SK-N-SH (cell line): Measurements from ENCODE around the gene SIX2. TPM values are rescaled to one million over a fixed set of nuclear protein-coding genes. Genes with fewer than 3 reads are reported as not detected.
A peak's percentile ranks its signal among the peaks of the same experiment; 100 is the strongest.

Experiments used
- CTCF ChIA-PET: fragments of 300-600, 350-600 bp; formaldehyde crosslinking; extraction: SDS; loops from one replicate; lab custom pipeline; 2021; lab: Yijun Ruan, JAX
- POLR2A ChIA-PET: fragments of 350-600 bp; sonication (Branson Sonifier 250); formaldehyde crosslinking; extraction: SDS; loops from one replicate; lab custom pipeline; 2020; ENCODE audit warnings: antibody characterized with exemption, inconsistent platforms; lab: Yijun Ruan, JAX
- DNase-seq: peaks from one replicate; pipeline ENCODE4 v3.0.0; 2012
- H2AFZ ChIP-seq: fragments of 200-600 bp; sonication (generic); 2 replicates; pipeline ENCODE4 v1.8.1; 2016; ENCODE audit warnings: antibody characterized with exemption, mild to moderate bottlenecking, low read depth
- H3F3A ChIP-seq: fragments of 200-600 bp; sonication (generic); replicated peaks from 2 replicates; pipeline ENCODE3; 2016; ENCODE audit warnings: antibody characterized with exemption, mild to moderate bottlenecking; ENCODE audit not compliant: insufficient read depth
- H3K27ac ChIP-seq, 2 experiments: fragments of 200-500 bp in 1 of 2; fragments of 200-600 bp in 1 of 2; sonication (Bioruptor generic) in 1 of 2; sonication (generic), shearing (Covaris generic) in 1 of 2; 2 replicates each; pipeline versions ENCODE4 v1.5.1 to v1.6.1; 2014 to 2016; ENCODE audit warnings: low read depth in 2 of 2, inconsistent platforms in 1 of 2, low read length in 1 of 2, mild to moderate bottlenecking in 1 of 2, mixed read lengths in 1 of 2
- H3K27me3 ChIP-seq: fragments of 200-600 bp; sonication (generic), shearing (Covaris generic); 2 replicates; pipeline ENCODE4 v1.6.1; 2016; ENCODE audit warnings: mixed run types; ENCODE audit not compliant: insufficient read depth
- H3K36me3 ChIP-seq, 2 experiments: fragments of 200-500 bp in 1 of 2; fragments of 200-600 bp in 1 of 2; sonication (Bioruptor generic) in 1 of 2; sonication (generic) in 1 of 2; replicated peaks in 1 of 2; 2 replicates each; pipeline versions ENCODE3 to v1.5.1; 2014 to 2016; ENCODE audit warnings: low read length in 1 of 2, mild to moderate bottlenecking in 1 of 2; ENCODE audit not compliant: insufficient read depth in 2 of 2, control insufficient read depth in 1 of 2
- H3K4me1 ChIP-seq, 2 experiments: fragments of 200-500 bp in 1 of 2; fragments of 200-600 bp in 1 of 2; sonication (Bioruptor generic) in 1 of 2; sonication (generic), shearing (Covaris generic) in 1 of 2; 2 replicates each; pipeline versions ENCODE4 v1.5.1 to v1.6.1; 2014 to 2016; ENCODE audit warnings: low read depth in 1 of 2, low read length in 1 of 2, mixed run types in 1 of 2; ENCODE audit not compliant: insufficient read depth in 2 of 2, control insufficient read depth in 1 of 2
- H3K4me2 ChIP-seq: fragments of 200-600 bp; sonication (generic), shearing (Covaris generic); 2 replicates; pipeline ENCODE4 v1.6.1; 2017; ENCODE audit warnings: mixed run types
- H3K4me3 ChIP-seq, 2 experiments: fragments of 200-500 bp in 1 of 2; fragments of 200-600 bp in 1 of 2; sonication (Bioruptor generic) in 1 of 2; sonication (generic), shearing (Covaris generic) in 1 of 2; 2 replicates each; pipeline versions ENCODE4 v1.5.1 to v1.8.1; 2014 to 2016; ENCODE audit warnings: low read depth in 2 of 2, inconsistent platforms in 1 of 2, low read length in 1 of 2, mild to moderate bottlenecking in 1 of 2, mixed read lengths in 1 of 2, moderate library complexity in 1 of 2
- H3K79me2 ChIP-seq: fragments of 200-600 bp; sonication (generic); 2 replicates; pipeline ENCODE4 v1.8.1; 2017; ENCODE audit warnings: mild to moderate bottlenecking; ENCODE audit not compliant: insufficient read depth
- H3K9ac ChIP-seq: fragments of 200-600 bp; sonication (generic); 2 replicates; pipeline ENCODE4 v1.6.1; 2017; ENCODE audit warnings: mixed run types
- H3K9me2 ChIP-seq: fragments of 200-600 bp; sonication (generic); 2 replicates; pipeline ENCODE4 v1.6.1; 2017; ENCODE audit warnings: mixed run types
- H3K9me3 ChIP-seq: fragments of 200-600 bp; sonication (generic); 2 replicates; pipeline ENCODE4 v1.6.1; 2017; ENCODE audit warnings: mixed run types, mild to moderate bottlenecking, moderate library complexity
- H4K20me1 ChIP-seq: fragments of 200-600 bp; sonication (generic); 2 replicates; pipeline ENCODE4 v1.6.1; 2017; ENCODE audit warnings: mild to moderate bottlenecking, mixed run types; ENCODE audit not compliant: insufficient read depth
- CHD2 ChIP-seq: fragments of 150-350 bp; IDR thresholded peaks from 2 replicates; pipeline ENCODE4 v1.6.1; 2018; ENCODE audit warnings: low read length; ENCODE audit not compliant: partially characterized antibody
- FOSL2 ChIP-seq: IDR thresholded peaks from 2 replicates; pipeline ENCODE4 v1.4.0; 2012; ENCODE audit warnings: low read depth, mild to moderate bottlenecking, moderate library complexity, borderline replicate concordance
- IRF3 ChIP-seq: fragments of 150-350 bp; IDR thresholded peaks from 2 replicates; pipeline ENCODE4 v1.6.1; 2016; ENCODE audit warnings: mild to moderate bottlenecking, low read depth, low read length
- JUND ChIP-seq: IDR thresholded peaks from 2 replicates; pipeline ENCODE4 v1.4.0; 2012
- NRF1 ChIP-seq: IDR thresholded peaks from 2 replicates; pipeline ENCODE4 v1.6.1; 2012; ENCODE audit warnings: low read depth, mild to moderate bottlenecking, low read length
- PBX3 ChIP-seq: IDR thresholded peaks from 2 replicates; pipeline ENCODE4; 2012
- RAD21 ChIP-seq: IDR thresholded peaks from 2 replicates; pipeline ENCODE4 v1.6.1; 2012; ENCODE audit warnings: mild to moderate bottlenecking, low read length
- RFX5 ChIP-seq: IDR thresholded peaks from 2 replicates; pipeline ENCODE4 v1.6.1; 2012; ENCODE audit warnings: mild to moderate bottlenecking, improper control_type of control experiment, low read length
- TCF12 ChIP-seq: IDR thresholded peaks from 2 replicates; pipeline ENCODE4 v1.4.0; 2012
- TEAD4 ChIP-seq: IDR thresholded peaks from 2 replicates; pipeline ENCODE4 v1.4.0; 2012; ENCODE audit warnings: mild to moderate bottlenecking, borderline replicate concordance; ENCODE audit not compliant: insufficient read depth
- WGBS: methylation state at CpG from one replicate; pipeline ENCODE4 v1.1.6; 2017; ENCODE audit warnings: low lambda C conversion rate; 5-methylcytosine and 5-hydroxymethylcytosine counted together
- polyA plus RNA-seq, 3 experiments: library from polyadenylated mRNA; depleted of rRNA; stranded (reverse); fragments of >200 nt; gene quantifications; 2 replicates each; pipeline ENCODE4 v1.2.3, GENCODE V29; 2012
- TF ChIP-seq, protein P1 (sequence below): fragments of 200-600 bp; sonication (generic); IDR thresholded peaks from 2 replicates; pipeline ENCODE4 v1.6.1; 2017; ENCODE audit warnings: antibody characterized with exemption, mild to moderate bottlenecking, moderate library complexity
- TF ChIP-seq, protein P2 (sequence below): IDR thresholded peaks from 2 replicates; pipeline ENCODE4 v1.4.0; 2012; ENCODE audit warnings: low read depth

The SIX2 gene
- polyA plus RNA-seq, 1 of the 3 experiments (the other 2 are of a cell fraction), result 0.76 TPM

- WGBS, result 32% methylated on average over 1 of the region's 1 CpG
- H3K27me3 ChIP-seq, result peaks cover 8% of the 10 kb centered on the region; the same call in 1 of the 2 replicates
- CTCF ChIA-PET, result interaction anchor here (0.8 to 4.0 kb wide), 6 partner anchors 10 to 514 kb away, joined by 3 to 26 read pairs (median 4); no protein-coding TSS in a partner anchor
These were observed 11.3 kb downstream of the SIX2 start for GRCh38 chr2:44997963-44998362.

DNA sequence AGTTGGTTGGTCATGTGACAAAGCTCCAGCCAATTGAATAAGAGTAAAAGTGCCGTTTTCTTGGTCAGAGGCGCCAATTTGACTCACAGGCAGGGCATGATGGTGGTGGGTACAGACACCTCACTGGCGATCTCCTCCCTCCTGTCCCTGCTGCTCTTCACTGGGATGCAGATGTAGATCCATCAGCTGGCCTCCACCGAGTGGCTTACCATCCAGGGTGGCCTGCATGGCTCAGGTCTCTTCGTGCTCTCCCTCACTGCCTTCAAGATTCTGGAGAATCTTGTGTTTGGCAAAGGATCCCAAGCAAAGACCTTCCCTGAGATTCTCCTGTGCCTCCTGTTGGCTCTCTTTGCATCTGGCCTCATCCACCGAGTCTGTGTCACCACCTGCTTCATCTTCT, 12.9 kb downstream of the SIX2 start:
- 67% methylated on average over 6 of the region's 6 CpGs for WGBS
- H3K27me3 ChIP-seq, result peaks cover 8% of the 10 kb centered on the region; the same call in 1 of the 2 replicates
- no peaks in the 10 kb centered on the region for H3F3A ChIP-seq
- no peak overlapping the region for H3K4me3 ChIP-seq
- no peak overlapping the region for H3K4me2 ChIP-seq
- CTCF ChIA-PET, result interaction anchor here (0.8 to 4.0 kb wide), 5 partner anchors 11 to 499 kb away, joined by 3 to 26 read pairs (median 7); no protein-coding TSS in a partner anchor
- no peaks in the 10 kb centered on the region for H3K9me2 ChIP-seq
- H3K4me1 ChIP-seq, result peaks cover 0 to 8% of the 10 kb centered on the region in 2 experiments; a peak in 2 of 4 replicates
- H3K27ac ChIP-seq, result no peak overlapping the region
- POLR2A ChIA-PET, result no interaction called here
- H2AFZ ChIP-seq, result no peak overlapping the region
- DNase-seq, result no peak
- no peak overlapping the region for H3K9ac ChIP-seq
- H3K79me2 ChIP-seq, result no peaks in the 10 kb centered on the region
- no peaks in the 10 kb centered on the region for H4K20me1 ChIP-seq
- no peaks in the 10 kb centered on the region for H3K36me3 ChIP-seq
- no peaks in the 10 kb centered on the region for H3K9me3 ChIP-seq
- no peak for TF ChIP-seq FOSL2
- TF ChIP-seq IRF3, result no peak
- no peak for TF ChIP-seq TEAD4
- TF ChIP-seq, protein P1, sequence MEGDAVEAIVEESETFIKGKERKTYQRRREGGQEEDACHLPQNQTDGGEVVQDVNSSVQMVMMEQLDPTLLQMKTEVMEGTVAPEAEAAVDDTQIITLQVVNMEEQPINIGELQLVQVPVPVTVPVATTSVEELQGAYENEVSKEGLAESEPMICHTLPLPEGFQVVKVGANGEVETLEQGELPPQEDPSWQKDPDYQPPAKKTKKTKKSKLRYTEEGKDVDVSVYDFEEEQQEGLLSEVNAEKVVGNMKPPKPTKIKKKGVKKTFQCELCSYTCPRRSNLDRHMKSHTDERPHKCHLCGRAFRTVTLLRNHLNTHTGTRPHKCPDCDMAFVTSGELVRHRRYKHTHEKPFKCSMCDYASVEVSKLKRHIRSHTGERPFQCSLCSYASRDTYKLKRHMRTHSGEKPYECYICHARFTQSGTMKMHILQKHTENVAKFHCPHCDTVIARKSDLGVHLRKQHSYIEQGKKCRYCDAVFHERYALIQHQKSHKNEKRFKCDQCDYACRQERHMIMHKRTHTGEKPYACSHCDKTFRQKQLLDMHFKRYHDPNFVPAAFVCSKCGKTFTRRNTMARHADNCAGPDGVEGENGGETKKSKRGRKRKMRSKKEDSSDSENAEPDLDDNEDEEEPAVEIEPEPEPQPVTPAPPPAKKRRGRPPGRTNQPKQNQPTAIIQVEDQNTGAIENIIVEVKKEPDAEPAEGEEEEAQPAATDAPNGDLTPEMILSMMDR, result no peak
- TF ChIP-seq TCF12, result no peak
- no peak for TF ChIP-seq PBX3
- TF ChIP-seq CHD2, result no peak
- no peak for TF ChIP-seq NRF1
- no peak for TF ChIP-seq JUND

More at GRCh38 chr2:44997963-44998362, 11.3 kb downstream of the SIX2 start:
- Histone ChIP-seq H3K4me2 (no peak overlapping the region), H3K9me3 (no peaks in the 10 kb centered on the region), H3K4me1 (peaks cover 0 to 8% of the 10 kb centered on the region in 2 experiments; a peak in 2 of 4 replicates), H3K4me3 (no peak overlapping the region), H2AFZ (no peak overlapping the region), H3K9ac (no peak overlapping the region), H3K9me2 (no peaks in the 10 kb centered on the region), H3K27ac (no peak overlapping the region), H4K20me1 (no peaks in the 10 kb centered on the region), H3K36me3 (no peaks in the 10 kb centered on the region), H3F3A (no peaks in the 10 kb centered on the region), H3K79me2 (no peaks in the 10 kb centered on the region)
- POLR2A ChIA-PET, result no interaction called here
- no peak for DNase-seq
- TF ChIP-seq RAD21 (no peak), IRF3 (no peak), RFX5 (no peak), PBX3 (peak; percentile 78)
- TF ChIP-seq, protein P2, sequence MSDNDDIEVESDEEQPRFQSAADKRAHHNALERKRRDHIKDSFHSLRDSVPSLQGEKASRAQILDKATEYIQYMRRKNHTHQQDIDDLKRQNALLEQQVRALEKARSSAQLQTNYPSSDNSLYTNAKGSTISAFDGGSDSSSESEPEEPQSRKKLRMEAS, result no peak
- TF ChIP-seq, all 33 proteins: peak for 1
